Endothelial cell of umbilical vein (primary cell): ENCODE results near the gene JDP2. TPM values are rescaled to one million over a fixed set of nuclear protein-coding genes. Genes with fewer than 3 reads are reported as not detected.

Source experiments
- BruUV-seq: library from RNA; stranded (reverse); fragments of 400-500 nt; replicated peaks from 2 replicates; lab custom pipeline; 2021; lab: Mats Ljungman, UMichigan
- CTCF ChIA-PET: fragments of 300-600, 350-600 bp; sonication (Branson Sonifier 250); formaldehyde crosslinking; loops from one replicate; lab custom pipeline; 2021; ENCODE audit warnings: antibody characterized with exemption, inconsistent platforms; lab: Charles Lee
- POLR2A ChIA-PET: fragments of 300-600, 350-600 bp; sonication (Branson Sonifier 250); formaldehyde crosslinking; loops from one replicate; lab custom pipeline; 2021; ENCODE audit warnings: antibody characterized with exemption, inconsistent platforms; lab: Charles Lee
- DNase-seq: peaks from one replicate; pipeline ENCODE4 v3.0.0-alpha.2; 2011; ENCODE audit warnings: low read depth, low spot score
- FAIRE-seq: peaks from 2 replicates; lab custom pipeline; 2011; peaks lifted over from hg19 to GRCh38; lab: Jason Lieb, UNC
- H2AFZ ChIP-seq: 2 replicates; pipeline ENCODE4 v1.6.0; 2012; ENCODE audit warnings: low read depth, low read length, control low read depth, inconsistent platforms
- H3K27ac ChIP-seq: 2 replicates; pipeline ENCODE4 v1.5.1; 2011; ENCODE audit warnings: low read depth, mild to moderate bottlenecking, control low read depth, low read length, moderate library complexity; ENCODE audit not compliant: insufficient read depth
- H3K27me3 ChIP-seq, 2 experiments: 2 replicates each; pipeline versions ENCODE4 v1.6.0 to v1.6.1; 2011; ENCODE audit warnings: low read length in 2 of 2, mixed read lengths in 1 of 2; ENCODE audit not compliant: control insufficient read depth in 2 of 2, insufficient read depth in 2 of 2
- H3K36me3 ChIP-seq, 2 experiments: 2 replicates in 1 of 2; 3 replicates in 1 of 2; pipeline ENCODE4 v1.5.1; 2011; ENCODE audit warnings: low read length in 2 of 2, mild to moderate bottlenecking in 1 of 2, moderate library complexity in 1 of 2; ENCODE audit not compliant: control insufficient read depth in 2 of 2, insufficient read depth in 2 of 2; ENCODE audit errors: extremely low read depth in 1 of 2
- H3K4me1 ChIP-seq: 3 replicates; pipeline ENCODE4 v1.5.1; 2011; ENCODE audit warnings: mild to moderate bottlenecking, low read length; ENCODE audit not compliant: control insufficient read depth, insufficient read depth; ENCODE audit errors: extremely low read depth
- H3K4me2 ChIP-seq: 2 replicates; pipeline ENCODE4 v1.6.1; 2011; ENCODE audit warnings: low read length, control low read depth, mixed read lengths; ENCODE audit not compliant: insufficient read depth
- H3K4me3 ChIP-seq, 3 experiments: fragments of 200-600 bp in 1 of 3; sonication (generic), shearing (Covaris generic) in 1 of 3; replicated peaks in 1 of 3; 2 replicates each; pipeline ENCODE4 v1.5.1; 2011 to 2016; ENCODE audit warnings: control low read depth in 3 of 3, low read length in 3 of 3, mild to moderate bottlenecking in 2 of 3, inconsistent platforms in 1 of 3, low read depth in 1 of 3, moderate library complexity in 1 of 3; ENCODE audit not compliant: insufficient read depth in 1 of 3
- H3K79me2 ChIP-seq: 2 replicates; pipeline ENCODE4 v1.6.0; 2012; ENCODE audit warnings: low read length, inconsistent platforms; ENCODE audit not compliant: control insufficient read depth, insufficient read depth
- H3K9ac ChIP-seq: replicated peaks from 2 replicates; pipeline ENCODE3; 2011; ENCODE audit warnings: low read length, control low read depth; ENCODE audit not compliant: insufficient read depth; ENCODE audit errors: extremely low read depth
- H3K9me1 ChIP-seq: replicated peaks from 3 replicates; pipeline ENCODE4 v1.6.0; 2011; ENCODE audit warnings: mild to moderate bottlenecking, low read length; ENCODE audit not compliant: control insufficient read depth, insufficient read depth; ENCODE audit errors: extremely low read depth
- H3K9me3 ChIP-seq: replicated peaks from 2 replicates; pipeline ENCODE4 v1.5.1; 2012; ENCODE audit warnings: low read length, inconsistent platforms; ENCODE audit not compliant: control insufficient read depth, insufficient read depth
- H4K20me1 ChIP-seq: replicated peaks from 2 replicates; pipeline ENCODE3; 2011; ENCODE audit warnings: mild to moderate bottlenecking, low read length; ENCODE audit not compliant: control insufficient read depth, insufficient read depth; ENCODE audit errors: extremely low read depth
- POLR2A ChIP-seq: IDR thresholded peaks from 2 replicates; pipeline ENCODE4 v1.6.1; 2012; ENCODE audit warnings: low read depth, mild to moderate bottlenecking, control low read depth, low read length
- POLR2AphosphoS5 ChIP-seq: IDR thresholded peaks from 2 replicates; pipeline ENCODE4 v1.6.1; 2012; ENCODE audit warnings: low read depth, mild to moderate bottlenecking, control low read depth, low read length, moderate library complexity; ENCODE audit not compliant: insufficient read depth
- dilution Hi-C: fragments of 300-500 bp; cut with MboI; formaldehyde crosslinking; loops from one replicate; pipeline ENCODE4 v1.15.0; 2019; ENCODE audit warnings: low sequenced_read_pairs; ENCODE audit not compliant: extremely low pct_ligation_motif_present
- intact Hi-C: fragments of 100-400 bp; cut with micrococcal nuclease; formaldehyde crosslinking; loops from one replicate; pipeline ENCODE4 v1.10.0; 2022
- polyA plus RNA-seq, 4 experiments: library from polyadenylated mRNA; depleted of rRNA in 3 of 4; stranded (reverse) in 3 of 4; unstranded in 1 of 4; fragments of >200 nt; gene quantifications; 2 replicates each; pipeline versions ENCODE4 v1.2.1 to v1.2.3, GENCODE V29; 2011 to 2012; ENCODE audit warnings: missing spikeins in 1 of 4
- total RNA-seq: library from RNA; stranded (reverse); gene quantifications from 2 replicates; pipeline ENCODE4 v1.2.3, GENCODE V29; 2021

The JDP2 gene
- total and polyA plus RNA-seq, 2 donors (not counting 3 experiments of a cell fraction or from before 2014, with no cell fraction given) = 3.2 to 10.6 TPM

DNA sequence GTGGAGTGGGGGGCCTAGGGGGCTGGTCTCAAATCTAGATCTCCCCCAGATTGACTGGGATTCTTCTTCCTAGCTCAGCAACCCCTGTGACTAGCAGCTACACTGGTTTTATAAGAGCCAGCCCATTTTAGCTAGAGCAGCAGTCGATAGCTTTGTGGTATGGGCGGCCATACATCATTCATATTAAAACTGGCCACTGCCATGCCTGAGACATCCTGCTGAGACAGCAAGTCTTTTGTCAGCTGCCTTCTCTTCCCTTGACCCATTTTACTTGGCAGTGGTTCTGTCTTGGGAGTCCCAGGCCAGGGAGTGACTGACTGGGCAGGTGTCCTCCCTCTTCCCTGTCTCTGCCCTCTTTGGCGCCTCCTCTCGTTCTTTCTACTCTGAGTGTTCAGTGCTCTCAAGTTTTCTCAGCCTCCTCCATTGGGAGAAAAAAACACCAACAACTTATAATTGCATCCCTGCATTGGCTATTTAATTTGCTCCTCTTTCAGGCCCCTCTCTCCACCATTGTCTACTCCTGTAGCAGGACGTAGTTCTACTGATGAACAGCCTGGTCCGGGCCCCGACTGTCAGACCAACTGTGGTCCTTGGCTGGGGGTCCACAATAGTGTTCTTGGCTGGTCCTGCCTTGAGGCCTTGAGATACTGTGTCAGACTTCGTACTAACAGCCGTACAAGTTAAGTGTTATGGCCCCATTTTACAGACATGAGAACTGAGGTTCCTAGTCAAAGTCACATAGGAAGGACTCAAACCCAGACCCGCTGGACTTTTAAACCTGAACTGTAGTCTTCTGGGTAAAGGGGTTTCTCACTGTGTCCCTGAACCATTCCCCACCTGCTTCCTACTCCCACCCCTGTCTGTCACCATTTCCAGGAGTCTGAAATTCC is 18.3 kb upstream of the JDP2 start:
- no peak overlapping the region for H3K9ac ChIP-seq
- H3K9me1 ChIP-seq = no peaks in the 10 kb centered on the region
- DNase-seq (no peak), FAIRE-seq (no peak)
- no peaks in the 10 kb centered on the region for H3K36me3 ChIP-seq
- intact Hi-C loops = no loop called here
- no peak for TF ChIP-seq POLR2A
- H3K4me3 ChIP-seq = no peak overlapping the region
- H3K27ac ChIP-seq = no peak overlapping the region
- H3K9me3 ChIP-seq = no peaks in the 10 kb centered on the region
- no TSS peak for BruUV-seq
- no peak overlapping the region for H3K4me2 ChIP-seq
- CTCF ChIA-PET = interaction anchor here (1.0 kb wide), 1 partner anchor 10 kb away, joined by 4 read pairs; no protein-coding TSS in a partner anchor
- H2AFZ ChIP-seq = no peak overlapping the region
- POLR2A ChIA-PET = no interaction called here
- no peaks in the 10 kb centered on the region for H3K79me2 ChIP-seq
- no peaks in the 10 kb centered on the region for H4K20me1 ChIP-seq
- no peaks in the 10 kb centered on the region for H3K4me1 ChIP-seq
- dilution Hi-C loops = no loop called here
- H3K27me3 ChIP-seq = peaks cover 3 to 5% of the 10 kb centered on the region in 2 experiments

DNA sequence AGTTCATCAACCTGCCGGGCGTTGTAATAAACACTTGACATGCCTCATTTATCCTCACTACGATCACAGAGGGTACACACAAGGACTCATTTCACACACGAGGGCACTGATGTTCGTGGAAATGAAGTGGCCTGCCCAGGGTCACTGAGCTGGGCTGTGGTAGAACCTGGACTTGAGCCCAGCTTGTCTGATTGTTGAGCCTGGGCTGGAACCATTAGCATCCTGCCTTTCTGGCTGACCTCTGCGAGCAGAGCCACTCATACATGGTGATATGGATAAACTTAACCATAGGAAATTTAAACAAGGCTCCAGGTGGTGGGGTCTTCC is 16.6 kb upstream of the JDP2 start:
- dilution Hi-C loops = no loop called here
- TF ChIP-seq POLR2AphosphoS5 = no peak
- intact Hi-C loops = no loop called here
- H3K9ac ChIP-seq = no peak overlapping the region
- no peak overlapping the region for H2AFZ ChIP-seq
- DNase-seq (no peak), FAIRE-seq (no peak)
- H3K27ac ChIP-seq = no peak overlapping the region
- H3K4me2 ChIP-seq = no peak overlapping the region
- H3K79me2 ChIP-seq = no peaks in the 10 kb centered on the region
- no peaks in the 10 kb centered on the region for H3K9me1 ChIP-seq
- no peak overlapping the region for H3K4me3 ChIP-seq
- CTCF ChIA-PET = no interaction called here
- H3K27me3 ChIP-seq = peaks cover under 1 to 5% of the 10 kb centered on the region in 2 experiments
- H3K9me3 ChIP-seq = no peaks in the 10 kb centered on the region
- no peaks in the 10 kb centered on the region for H3K36me3 ChIP-seq
- no peaks in the 10 kb centered on the region for H4K20me1 ChIP-seq
- POLR2A ChIA-PET = no interaction called here
- BruUV-seq = no TSS peak
- no peaks in the 10 kb centered on the region for H3K4me1 ChIP-seq
